ENCODE data around the gene TBC1D1.

GRCh38 chr4:38188136-38188535 lies 297.3 kb downstream of the TBC1D1 start:
- TF ChIP-seq, protein P1, sequence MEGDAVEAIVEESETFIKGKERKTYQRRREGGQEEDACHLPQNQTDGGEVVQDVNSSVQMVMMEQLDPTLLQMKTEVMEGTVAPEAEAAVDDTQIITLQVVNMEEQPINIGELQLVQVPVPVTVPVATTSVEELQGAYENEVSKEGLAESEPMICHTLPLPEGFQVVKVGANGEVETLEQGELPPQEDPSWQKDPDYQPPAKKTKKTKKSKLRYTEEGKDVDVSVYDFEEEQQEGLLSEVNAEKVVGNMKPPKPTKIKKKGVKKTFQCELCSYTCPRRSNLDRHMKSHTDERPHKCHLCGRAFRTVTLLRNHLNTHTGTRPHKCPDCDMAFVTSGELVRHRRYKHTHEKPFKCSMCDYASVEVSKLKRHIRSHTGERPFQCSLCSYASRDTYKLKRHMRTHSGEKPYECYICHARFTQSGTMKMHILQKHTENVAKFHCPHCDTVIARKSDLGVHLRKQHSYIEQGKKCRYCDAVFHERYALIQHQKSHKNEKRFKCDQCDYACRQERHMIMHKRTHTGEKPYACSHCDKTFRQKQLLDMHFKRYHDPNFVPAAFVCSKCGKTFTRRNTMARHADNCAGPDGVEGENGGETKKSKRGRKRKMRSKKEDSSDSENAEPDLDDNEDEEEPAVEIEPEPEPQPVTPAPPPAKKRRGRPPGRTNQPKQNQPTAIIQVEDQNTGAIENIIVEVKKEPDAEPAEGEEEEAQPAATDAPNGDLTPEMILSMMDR (tag by site-specific recombination; IDR thresholded peaks at IDR 0.05), result no peak
- no peak for TF ChIP-seq ZNF239 (tag by site-specific recombination; IDR thresholded peaks at IDR 0.05)
